ENCODE measurements around the gene ITGAL. TPM values are rescaled to one million over a fixed set of nuclear protein-coding genes. Genes with fewer than 3 reads are reported as not detected.
A peak's percentile ranks its signal among the peaks of the same experiment; 100 is the strongest.

ITGAL gene
- total and polyA plus RNA-seq, 2 donors (not counting 1 experiment from before 2014, with no cell fraction given) = 110 to 184 TPM

- no peak for DNase-seq
- WGBS (ENCODE audit: insufficient coverage) = 0% methylated on average over 11 of the region's 11 CpGs
- POLR2A ChIA-PET = interaction anchor here (0.6 to 2.3 kb wide), 22 partner anchors 11 to 364 kb away, joined by 3 to 18 read pairs (median 5); partner anchors contain the start of genes ALDOA, FBRS, ITGAL and PRR14
- no peak for ATAC-seq (ENCODE audit: low read depth)
- Histone ChIP-seq H3K4me3 (ENCODE audit: control extremely low read depth in 1 of 5, extremely low read depth in 1 of 5, insufficient read depth in 1 of 5, low read depth in 2 of 5, low read length in 4 of 5) (peak overlapping the region; percentile 78 to 98 (median 85)), H3K36me3 (replicated peaks in 1 of 2; ENCODE audit: control extremely low read depth in 1 of 2, control insufficient read depth in 1 of 2, extremely low read depth in 1 of 2, insufficient read depth in 2 of 2, low read length in 1 of 2) (peaks cover 5 to 18% of the 10 kb centered on the region in 2 experiments), H3K9me3 (ENCODE audit: control extremely low read depth in 1 of 3, control insufficient read depth in 2 of 3, insufficient read depth in 1 of 3, low read length in 2 of 3) (no peaks in the 10 kb centered on the region), H3K27me3 (replicated peaks in 1 of 4; ENCODE audit: control extremely low read depth in 1 of 4, control insufficient read depth in 3 of 4, insufficient read depth in 4 of 4, low read length in 3 of 4) (no peaks in the 10 kb centered on the region), H3K4me1 (ENCODE audit: control insufficient read depth in 2 of 2, insufficient read depth in 2 of 2, low read length in 2 of 2) (peaks cover 12 to 21% of the 10 kb centered on the region in 2 donors), H4K20me1 (ENCODE audit: control insufficient read depth, insufficient read depth, low read length, poor library complexity, severe bottlenecking) (no peaks in the 10 kb centered on the region), H2AFZ (ENCODE audit: insufficient read depth, low read depth, low read length, poor library complexity, severe bottlenecking) (peak overlapping the region; percentile 82), H3K79me2 (ENCODE audit: control insufficient read depth, insufficient read depth, low read length) (peaks cover 27% of the 10 kb centered on the region), H3K27ac (ENCODE audit: low read length in 2 of 2) (peak overlapping the region; percentile 48 to 51), H3K9ac (ENCODE audit: low read length) (peak overlapping the region; percentile 84), H3K4me2 (replicated peaks; ENCODE audit: low read depth, low read length, poor library complexity, severe bottlenecking) (peak overlapping the region; percentile 91)
- H3K27ac Mint-ChIP-seq = no peak overlapping the region
- H3K4me1 Mint-ChIP-seq = peaks cover 15% of the 10 kb centered on the region
- intact Hi-C loops (cut with micrococcal nuclease) = loop anchor here (1.0 kb wide), 1 partner anchor 11 kb away; no protein-coding TSS in a partner anchor
- no peaks in the 10 kb centered on the region for H3K9me3 Mint-ChIP-seq (ENCODE audit: insufficient read depth)
- no peak for TF ChIP-seq EZH2 (IDR thresholded peaks at IDR 0.05; ENCODE audit: borderline replicate concordance, insufficient read depth, low read depth, low read length, poor library complexity, severe bottlenecking)
- TF ChIP-seq CTCF (IDR thresholded peaks at IDR 0.05) = no peak
- CTCF ChIA-PET = interaction anchor here (0.6 to 4.7 kb wide), 49 partner anchors 10 to 337 kb away, joined by 3 to 55 read pairs (median 5); partner anchors contain the start of genes FBRS, ITGAL, SEPHS2 and SEPTIN1
- no peak overlapping the region for H3K4me3 Mint-ChIP-seq
- no peaks in the 10 kb centered on the region for H3K27me3 Mint-ChIP-seq
Observed at GRCh38 chr16:30429418-30429677, 43.2 kb upstream of the ITGAL start.

- Histone ChIP-seq H4K20me1 (ENCODE audit: control insufficient read depth, insufficient read depth, low read length, poor library complexity, severe bottlenecking) (no peaks in the 10 kb centered on the region), H3K27ac (ENCODE audit: low read length in 2 of 2) (peak within 1 kb of the TSS; percentile 79 to 86), H2AFZ (ENCODE audit: insufficient read depth, low read depth, low read length, poor library complexity, severe bottlenecking) (peak within 1 kb of the TSS; percentile 93), H3K9me3 (ENCODE audit: control extremely low read depth in 1 of 3, control insufficient read depth in 2 of 3, insufficient read depth in 1 of 3, low read length in 2 of 3) (no peaks in the 10 kb centered on the region), H3K9ac (ENCODE audit: low read length) (peak within 1 kb of the TSS; percentile 84), H3K79me2 (ENCODE audit: control insufficient read depth, insufficient read depth, low read length) (peaks cover 27% of the 10 kb centered on the region), H3K4me1 (ENCODE audit: control insufficient read depth in 2 of 2, insufficient read depth in 2 of 2, low read length in 2 of 2) (peaks cover 12 to 21% of the 10 kb centered on the region in 2 donors), H3K36me3 (replicated peaks in 1 of 2; ENCODE audit: control extremely low read depth in 1 of 2, control insufficient read depth in 1 of 2, extremely low read depth in 1 of 2, insufficient read depth in 2 of 2, low read length in 1 of 2) (peaks cover 5 to 15% of the 10 kb centered on the region in 2 experiments), H3K27me3 (replicated peaks in 1 of 4; ENCODE audit: control extremely low read depth in 1 of 4, control insufficient read depth in 3 of 4, insufficient read depth in 4 of 4, low read length in 3 of 4) (no peaks in the 10 kb centered on the region), H3K4me2 (replicated peaks; ENCODE audit: low read depth, low read length, poor library complexity, severe bottlenecking) (peak within 1 kb of the TSS; percentile 91), H3K4me3 (ENCODE audit: control extremely low read depth in 1 of 5, extremely low read depth in 1 of 5, insufficient read depth in 1 of 5, low read depth in 2 of 5, low read length in 4 of 5) (peak within 1 kb of the TSS; percentile 78 to 98 (median 85))
- peaks cover 17% of the 10 kb centered on the region for H3K4me1 Mint-ChIP-seq
- ATAC-seq (ENCODE audit: low read depth) (peak; percentile 97), DNase-seq (peak; percentile 99)
- no peaks in the 10 kb centered on the region for H3K27me3 Mint-ChIP-seq
- H3K4me3 Mint-ChIP-seq = no peak within 1 kb of the TSS
- TF ChIP-seq EZH2 (IDR thresholded peaks at IDR 0.05; ENCODE audit: borderline replicate concordance, insufficient read depth, low read depth, low read length, poor library complexity, severe bottlenecking) (no peak), CTCF (IDR thresholded peaks at IDR 0.05) (peak; percentile 82)
- CTCF ChIA-PET = interaction anchor here (0.6 to 4.7 kb wide), 53 partner anchors 9 to 338 kb away, joined by 3 to 55 read pairs (median 5); partner anchors contain the start of genes FBRS, ITGAL, SEPHS2 and SEPTIN1
- H3K27ac Mint-ChIP-seq = peak within 1 kb of the TSS; percentile 20
- H3K9me3 Mint-ChIP-seq (ENCODE audit: insufficient read depth) = no peaks in the 10 kb centered on the region
- intact Hi-C loops (cut with micrococcal nuclease) = loop anchor here (1.0 to 5.0 kb wide), 11 partner anchors 12 to 267 kb away; partner anchors contain the start of genes ITGAL, SEPHS2, SRCAP and ZNF764
- POLR2A ChIA-PET = interaction anchor here (0.6 to 2.3 kb wide), 27 partner anchors 12 to 415 kb away, joined by 3 to 18 read pairs (median 4); partner anchors contain the start of genes ALDOA, FBRS, ITGAL and PRR14
- under 1% methylated on average over 45 of the region's 49 CpGs for WGBS (ENCODE audit: insufficient coverage)
Observed at GRCh38 chr16:30429678-30430427, 42.7 kb upstream of the ITGAL start, which contains the start of gene DCTPP1. TSS of gene DCTPP1 (minus strand) at chr16:30430030. CDS start at chr16:30429980, 50 bp downstream.

Data from B cell (primary cell).